Activated naive CD4-positive, alpha-beta T cell treated with anti-CD3 and anti-CD28 coated beads, Interleukin-2, amount 50 U/mL, for 72 hours (primary cell): ENCODE measurements around the gene TXNL4A. TPM values are rescaled to one million over a fixed set of nuclear protein-coding genes. Genes with fewer than 3 reads are reported as not detected.

Experiments
- ATAC-seq, 2 donors: fragments of 150-1000 bp; cut with Tn5 transposase; 2 replicates each; pipeline ENCODE4 v1.10.0; 2021; ENCODE audit warnings: mild to moderate bottlenecking in 2 of 2, moderate library complexity in 2 of 2
- DNase-seq, 2 donors: peaks; one replicate each; pipeline ENCODE4 v3.0.0; 2021 to 2022; ENCODE audit warnings: low spot score in 2 of 2
- H3K27ac Mint-ChIP-seq, 2 donors: one replicate each; pipeline ENCODE4 v1.8.0; 2022; ENCODE audit warnings: mild to moderate bottlenecking in 2 of 2, mixed read lengths in 2 of 2
- H3K36me3 Mint-ChIP-seq, 2 donors: one replicate each; pipeline ENCODE4 v1.8.0; 2022; ENCODE audit warnings: mixed read lengths in 2 of 2
- H3K9me3 Mint-ChIP-seq, 2 donors: one replicate each; pipeline ENCODE4 v1.8.0; 2022; ENCODE audit warnings: mixed read lengths in 2 of 2
- total RNA-seq, 2 donors: library from RNA; stranded (reverse); gene quantifications; one replicate each; pipeline ENCODE4 v1.2.3, GENCODE V29; 2022

TXNL4A gene
- total RNA-seq, 2 donors from 2014 or later = 142 to 148 TPM

DNA sequence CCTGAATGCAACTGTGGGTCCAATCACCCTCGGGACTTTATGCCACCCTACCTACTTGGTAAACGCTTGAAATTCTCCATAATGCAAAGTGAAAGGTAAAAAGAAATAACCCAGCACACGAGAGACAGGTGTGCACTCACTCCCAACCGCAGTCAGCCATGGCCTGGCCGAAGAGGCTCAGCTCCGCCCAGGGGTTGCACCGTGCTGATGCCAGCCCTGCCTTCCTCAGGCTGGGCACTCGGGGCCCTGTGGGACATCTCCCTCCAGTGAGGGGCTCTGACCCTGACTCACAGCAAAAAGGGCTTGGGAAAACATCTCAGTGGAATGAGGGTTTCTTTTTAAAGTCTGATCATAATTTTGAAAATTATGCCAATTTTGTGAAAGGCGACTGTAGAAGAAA lies 50.2 kb downstream of the TXNL4A start:
- Mint-ChIP-seq H3K27ac (no peak overlapping the region), H3K36me3 (peaks cover 58 to 64% of the 10 kb centered on the region in 2 donors), H3K9me3 (peaks cover 23 to 28% of the 10 kb centered on the region in 2 donors)
- no peak for ATAC-seq
- no peak for DNase-seq

DNA sequence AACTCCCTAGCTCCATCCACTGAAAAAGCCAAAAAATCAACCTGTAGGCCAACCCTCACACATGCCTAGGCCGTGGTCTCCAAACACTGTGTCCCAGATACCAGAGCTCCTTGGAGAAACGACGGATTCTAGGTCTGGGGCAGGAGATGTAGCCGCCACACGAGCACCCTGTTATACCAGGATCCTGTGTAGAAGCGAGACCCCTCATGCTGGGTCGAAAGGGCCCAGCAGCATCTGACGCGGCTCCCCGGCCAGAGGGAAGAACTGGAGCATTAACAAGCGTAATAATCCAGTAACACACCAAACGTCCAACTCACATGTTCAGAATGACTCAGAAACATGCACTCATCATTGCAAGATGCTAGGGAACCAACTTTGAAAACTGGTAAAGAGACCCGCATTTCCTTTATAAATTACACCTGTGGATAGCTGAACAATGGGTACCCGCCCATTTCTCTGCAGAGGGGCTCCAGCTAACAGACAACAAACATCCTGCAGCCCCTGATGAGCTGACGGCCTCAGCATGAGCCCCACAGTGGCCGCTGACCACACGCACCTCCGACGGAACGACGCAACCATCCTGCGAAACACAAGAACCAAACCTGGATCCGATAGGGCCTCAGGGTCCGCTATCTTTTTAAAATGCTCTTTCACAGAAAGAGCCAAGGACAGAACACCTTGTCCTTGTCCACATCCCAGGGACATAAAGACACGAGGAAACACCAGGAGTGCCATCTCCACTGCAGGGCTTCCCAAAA lies 51.1 kb downstream of the TXNL4A start:
- DNase-seq (peak in 1 of 2 donors; percentile 31), ATAC-seq (no peak)
- peaks cover 68 to 73% of the 10 kb centered on the region in 2 donors for H3K36me3 Mint-ChIP-seq
- H3K27ac Mint-ChIP-seq = no peak overlapping the region
- peaks cover 30 to 36% of the 10 kb centered on the region in 2 donors for H3K9me3 Mint-ChIP-seq

DNA sequence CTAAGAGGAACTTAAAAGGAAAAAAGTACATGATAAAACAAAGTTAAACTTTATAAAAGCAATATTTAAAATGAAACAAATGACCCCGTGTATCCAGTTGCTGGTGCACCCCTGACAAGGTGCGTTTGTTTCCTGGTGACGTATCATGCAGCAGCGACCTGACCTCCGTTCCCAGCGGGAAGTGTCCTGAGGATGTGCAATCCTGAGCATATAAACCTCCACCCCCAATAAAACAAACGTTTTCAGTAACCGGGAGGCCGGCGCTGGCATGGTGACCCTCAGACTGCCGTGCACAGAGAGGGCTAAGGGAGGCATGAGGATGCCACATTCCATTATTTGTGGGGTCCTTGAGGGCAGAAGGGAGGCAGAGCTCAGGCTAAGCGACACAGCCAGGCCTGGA lies 51.7 kb downstream of the TXNL4A start:
- Mint-ChIP-seq H3K9me3 (peaks cover 33 to 39% of the 10 kb centered on the region in 2 donors), H3K36me3 (peaks cover 72 to 77% of the 10 kb centered on the region in 2 donors), H3K27ac (no peak overlapping the region)
- DNase-seq (peak in 1 of 2 donors; percentile 11), ATAC-seq (no peak)

DNA sequence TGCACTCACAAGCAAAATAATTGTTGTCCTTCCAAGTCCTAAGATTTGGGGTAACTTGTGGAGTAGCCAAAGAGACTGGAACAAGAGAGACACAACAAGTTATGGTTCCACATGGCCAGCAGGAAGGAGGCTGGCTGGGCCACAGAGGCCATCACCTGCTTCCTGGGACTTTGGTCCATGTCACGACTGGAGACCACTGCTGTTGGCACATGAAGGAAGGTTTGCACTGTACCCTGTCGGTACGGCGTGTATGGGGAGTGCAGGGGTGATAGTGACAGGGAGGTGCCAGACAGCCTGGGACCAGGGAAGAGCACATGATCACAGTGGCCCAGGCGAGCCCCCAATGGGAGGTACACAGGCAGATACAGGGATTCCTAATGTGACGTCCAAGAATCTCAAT lies 52.4 kb downstream of the TXNL4A start:
- DNase-seq (peak in 1 of 2 donors; percentile 46), ATAC-seq (no peak)
- peaks cover 79 to 84% of the 10 kb centered on the region in 2 donors for H3K36me3 Mint-ChIP-seq
- no peak overlapping the region for H3K27ac Mint-ChIP-seq
- H3K9me3 Mint-ChIP-seq = peaks cover 40 to 44% of the 10 kb centered on the region in 2 donors

GRCh38 chr18:79935499-79935898 lies 52.9 kb downstream of the TXNL4A start:
- DNase-seq (no peak), ATAC-seq (no peak)
- no peak overlapping the region for H3K27ac Mint-ChIP-seq
- H3K9me3 Mint-ChIP-seq = peaks cover 40 to 44% of the 10 kb centered on the region in 2 donors
- peaks cover 79 to 84% of the 10 kb centered on the region in 2 donors for H3K36me3 Mint-ChIP-seq

DNA sequence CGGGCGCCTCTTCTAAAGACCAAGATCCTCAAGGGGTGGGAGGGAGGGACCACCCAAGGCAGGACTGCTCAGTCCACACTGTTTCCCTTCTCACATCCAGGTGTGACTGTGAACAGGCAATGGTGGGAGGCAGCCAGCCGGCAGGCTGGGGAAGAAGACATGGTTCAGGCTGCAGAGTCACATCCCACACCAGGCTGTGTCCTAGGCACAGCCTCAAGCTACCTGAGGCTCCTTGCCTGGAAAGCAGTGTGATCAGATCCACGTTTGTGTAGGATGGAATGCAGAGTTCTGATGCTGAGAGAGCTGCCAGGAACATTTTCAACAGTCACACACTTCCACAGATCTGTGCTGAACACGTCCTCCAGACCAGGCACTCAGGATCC lies 53.3 kb downstream of the TXNL4A start:
- ATAC-seq (no peak), DNase-seq (peak in 1 of 2 donors; percentile 28)
- H3K27ac Mint-ChIP-seq = no peak overlapping the region
- H3K9me3 Mint-ChIP-seq = peaks cover 43 to 44% of the 10 kb centered on the region in 2 donors
- H3K36me3 Mint-ChIP-seq = peaks cover 82 to 85% of the 10 kb centered on the region in 2 donors

DNA sequence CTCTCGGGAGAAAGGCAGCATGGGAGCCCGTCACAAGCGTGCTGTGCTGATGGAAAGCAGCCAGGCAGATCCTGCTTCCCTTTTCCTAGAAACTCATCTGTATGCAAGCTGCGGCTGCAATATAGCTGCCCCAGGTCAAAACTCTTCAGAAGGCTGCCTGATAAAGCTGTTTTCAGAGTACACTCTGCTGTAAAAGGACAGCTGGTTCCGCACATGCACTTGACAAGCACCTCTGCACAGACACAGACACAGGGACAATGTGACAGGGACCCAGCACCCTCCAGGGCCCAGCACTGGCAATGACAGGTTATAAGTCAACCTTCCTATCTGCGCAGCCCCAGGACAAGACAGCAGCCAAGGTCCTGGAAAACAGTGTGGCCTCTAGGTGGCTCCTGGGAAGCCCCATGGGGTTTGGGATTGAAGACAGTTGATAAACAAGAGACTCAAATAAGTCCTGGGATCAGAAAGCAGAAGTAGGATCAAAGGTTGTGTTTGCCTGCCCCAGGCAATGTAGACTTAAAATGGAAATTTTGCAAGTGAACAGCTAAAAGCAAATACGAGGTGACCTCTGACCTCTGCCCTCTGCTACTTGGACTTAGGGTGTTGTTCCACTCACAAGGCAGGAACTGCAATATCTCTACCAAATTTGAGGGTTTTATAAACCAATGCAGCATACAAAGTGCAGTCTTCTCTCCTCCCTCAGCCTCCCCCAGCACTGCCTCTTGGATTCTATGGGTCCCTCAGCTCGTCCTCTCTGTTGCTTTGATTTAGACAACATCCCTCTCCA lies 53.9 kb downstream of the TXNL4A start:
- ATAC-seq (no peak), DNase-seq (peak in 1 of 2 donors; percentile 11)
- H3K9me3 Mint-ChIP-seq = peaks cover 49% of the 10 kb centered on the region in 2 donors
- peaks cover 83 to 85% of the 10 kb centered on the region in 2 donors for H3K36me3 Mint-ChIP-seq
- no peak overlapping the region for H3K27ac Mint-ChIP-seq

DNA sequence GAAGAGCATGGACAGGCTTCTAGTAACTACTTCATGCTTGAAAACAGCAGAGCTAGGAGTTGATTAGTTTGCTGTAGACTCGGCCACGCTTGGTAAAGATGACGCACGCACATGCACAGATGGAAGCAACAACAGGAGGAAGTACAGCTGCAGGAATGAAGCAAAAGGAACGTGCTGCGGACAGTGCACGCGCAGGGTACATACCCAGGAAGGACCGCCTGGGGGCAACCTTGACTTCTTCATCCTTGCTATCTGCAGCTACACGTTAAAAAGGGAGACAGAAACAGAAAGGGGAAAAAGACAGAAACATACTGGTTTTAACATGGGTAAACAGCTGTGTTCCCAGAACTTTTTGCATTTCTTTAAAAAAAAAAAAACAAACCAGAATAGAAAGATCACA lies 54.6 kb downstream of the TXNL4A start:
- Mint-ChIP-seq H3K27ac (no peak overlapping the region), H3K36me3 (peaks cover 85 to 91% of the 10 kb centered on the region in 2 donors), H3K9me3 (peaks cover 53 to 56% of the 10 kb centered on the region in 2 donors)
- ATAC-seq (no peak), DNase-seq (peak in 1 of 2 donors; percentile 9)

DNA sequence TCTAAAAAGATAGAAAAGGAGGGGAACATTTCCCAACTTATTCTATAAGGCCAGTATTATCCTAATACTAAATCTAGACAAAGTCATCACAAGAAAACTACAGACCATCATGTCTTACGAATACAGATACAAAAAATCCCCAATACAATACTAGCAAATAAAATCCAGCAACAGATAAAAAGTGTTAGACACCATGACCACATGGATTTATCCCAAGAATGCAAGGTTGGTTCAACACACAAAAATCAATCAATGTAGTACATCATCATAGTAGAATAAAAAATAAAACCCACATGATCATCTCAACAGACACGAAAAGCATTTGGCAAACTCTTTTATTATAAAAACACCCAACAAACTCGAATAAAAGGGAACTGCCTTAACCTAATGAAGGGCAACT lies 55.5 kb downstream of the TXNL4A start:
- ATAC-seq (no peak), DNase-seq (no peak)
- no peak overlapping the region for H3K27ac Mint-ChIP-seq
- peaks cover 86 to 89% of the 10 kb centered on the region in 2 donors for H3K36me3 Mint-ChIP-seq
- peaks cover 53 to 59% of the 10 kb centered on the region in 2 donors for H3K9me3 Mint-ChIP-seq

GRCh38 chr18:79931475-79931874 lies 56.9 kb downstream of the TXNL4A start:
- ATAC-seq = no peak
- H3K36me3 Mint-ChIP-seq = peaks cover 72 to 75% of the 10 kb centered on the region in 2 donors
- H3K9me3 Mint-ChIP-seq = peaks cover 45 to 54% of the 10 kb centered on the region in 2 donors
- H3K27ac Mint-ChIP-seq = no peak overlapping the region
- DNase-seq = no peak

GRCh38 chr18:79930020-79930642 lies 58.2 kb downstream of the TXNL4A start:
- peaks cover 37 to 44% of the 10 kb centered on the region in 2 donors for H3K9me3 Mint-ChIP-seq
- no peak for ATAC-seq
- H3K36me3 Mint-ChIP-seq = peaks cover 60 to 61% of the 10 kb centered on the region in 2 donors
- H3K27ac Mint-ChIP-seq = no peak overlapping the region
- no peak for DNase-seq

GRCh38 chr18:79928563-79928960 lies 59.8 kb downstream of the TXNL4A start:
- peaks cover 44 to 51% of the 10 kb centered on the region in 2 donors for H3K36me3 Mint-ChIP-seq
- DNase-seq (peak in 1 of 2 donors; percentile 25), ATAC-seq (no peak)
- H3K27ac Mint-ChIP-seq = peak overlapping the region in 1 of 2 donors; percentile 78
- H3K9me3 Mint-ChIP-seq = peaks cover 29 to 39% of the 10 kb centered on the region in 2 donors

DNA sequence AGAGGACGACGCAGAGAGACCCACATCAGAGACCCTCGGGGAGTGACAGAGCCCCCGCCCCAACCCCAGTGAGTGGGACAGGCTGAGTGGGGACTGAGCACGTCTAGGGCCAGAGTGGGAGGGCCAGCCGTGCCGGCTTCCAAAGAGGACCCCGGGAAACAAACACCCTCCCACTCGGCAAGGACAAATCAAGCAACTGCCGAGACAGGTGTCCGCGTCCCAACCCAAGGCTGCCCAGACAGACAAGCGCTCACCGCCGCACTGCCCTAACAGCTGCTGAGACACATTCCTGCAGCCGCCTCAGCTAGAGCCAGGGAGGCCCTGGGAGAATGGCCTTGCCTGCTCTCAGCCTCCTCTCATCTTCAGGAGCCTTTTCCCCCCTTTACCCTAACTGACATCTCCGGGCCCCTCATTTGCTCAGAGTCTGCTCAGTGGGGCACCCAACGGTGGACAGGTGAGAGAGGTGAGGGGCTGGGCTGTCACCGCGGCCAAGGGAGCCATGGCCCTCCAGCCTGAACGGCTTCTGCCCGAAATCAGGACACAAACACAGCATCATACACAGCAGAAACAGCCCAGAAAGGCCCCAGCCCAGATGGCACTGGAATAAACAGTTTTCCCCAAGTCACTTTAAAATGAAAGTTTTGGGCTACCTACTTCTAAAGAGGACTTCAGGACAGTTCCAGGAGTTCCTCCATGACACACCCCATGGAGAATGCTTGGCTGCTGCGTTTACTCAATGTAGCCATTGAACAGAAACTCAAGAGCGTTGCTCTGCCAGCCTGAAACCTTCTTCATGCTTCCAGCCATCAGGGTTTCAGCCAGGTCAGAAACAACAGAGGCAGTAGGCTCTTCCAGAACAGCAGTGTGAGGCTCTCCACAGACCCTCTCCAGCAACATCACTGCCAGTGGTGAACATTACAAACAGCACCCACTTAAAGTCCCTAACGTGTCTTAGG lies 60.5 kb downstream of the TXNL4A start:
- Mint-ChIP-seq H3K9me3 (peaks cover 23 to 33% of the 10 kb centered on the region in 2 donors), H3K36me3 (peaks cover 37 to 48% of the 10 kb centered on the region in 2 donors), H3K27ac (no peak overlapping the region)
- no peak for ATAC-seq
- DNase-seq = peak in 1 of 2 donors; percentile 21

GRCh38 chr18:79926715-79927606 lies 61.4 kb downstream of the TXNL4A start:
- ATAC-seq (no peak), DNase-seq (peak in 1 of 2 donors; percentile 21)
- H3K9me3 Mint-ChIP-seq = peaks cover 15 to 26% of the 10 kb centered on the region in 2 donors
- H3K27ac Mint-ChIP-seq = no peak overlapping the region
- peaks cover 28 to 39% of the 10 kb centered on the region in 2 donors for H3K36me3 Mint-ChIP-seq

- peaks cover 24 to 34% of the 10 kb centered on the region in 2 donors for H3K36me3 Mint-ChIP-seq
- peak in 1 of 2 donors; percentile 18 for DNase-seq
- ATAC-seq = no peak
These were observed 62.1 kb downstream of the TXNL4A start for GRCh38 chr18:79926306-79926705.

More at GRCh38 chr18:79926306-79926705, 62.1 kb downstream of the TXNL4A start:
- peaks cover 12 to 23% of the 10 kb centered on the region in 2 donors for H3K9me3 Mint-ChIP-seq
- H3K27ac Mint-ChIP-seq = no peak overlapping the region
